HepG2 (cell line): ENCODE results near the gene MATK. TPM values are rescaled to one million over a fixed set of nuclear protein-coding genes. Genes with fewer than 3 reads are reported as not detected.

Experiments used
- ATAC-seq: fragments of 200-7000 bp; cut with Tn5 transposase; 3 replicates; pipeline ENCODE4 v1.9.1; 2020; ENCODE audit warnings: mild to moderate bottlenecking, moderate library complexity
- BruUV-seq: library from RNA; stranded (reverse); fragments of 400-500 nt; replicated peaks from 2 replicates; lab custom pipeline; 2021; lab: Mats Ljungman, UMichigan
- CTCF ChIA-PET: fragments of 300-600 bp; formaldehyde crosslinking; extraction: SDS; loops from one replicate; lab custom pipeline; 2021; ENCODE audit warnings: low total read pairs, inconsistent platforms, low intra/inter-chr PET ratio; lab: Yijun Ruan, JAX
- POLR2A ChIA-PET: fragments of 350-600 bp; sonication (Branson Sonifier 250); formaldehyde crosslinking; loops from one replicate; lab custom pipeline; 2020; ENCODE audit warnings: antibody characterized with exemption, inconsistent platforms; lab: Yijun Ruan, JAX
- DNase-seq: peaks from one replicate; pipeline ENCODE4 v3.0.0-alpha.2; 2015; ENCODE audit warnings: low spot score
- FAIRE-seq: peaks from 3 replicates; lab custom pipeline; 2011; peaks lifted over from hg19 to GRCh38; lab: Jason Lieb, UNC
- H2AFZ ChIP-seq: one replicate; pipeline ENCODE4 v1.6.1; 2011; ENCODE audit warnings: low read length, inconsistent platforms
- H3K27ac ChIP-seq: fragments of 300-600 bp; 3 replicates; pipeline ENCODE4 v1.8.0; 2011; ENCODE audit warnings: mixed run types, mild to moderate bottlenecking, mixed read lengths, low read length, inconsistent platforms; ENCODE audit not compliant: insufficient read depth; ENCODE audit errors: extremely low read length
- H3K27me3 ChIP-seq, 2 experiments: fragments of 200-600 bp in 1 of 2; 2 replicates in 1 of 2; 3 replicates in 1 of 2; pipeline versions ENCODE4 v1.6.0 to v1.8.0; 2011; ENCODE audit warnings: low read length in 2 of 2, mild to moderate bottlenecking in 2 of 2, moderate library complexity in 2 of 2, inconsistent platforms in 1 of 2; ENCODE audit not compliant: insufficient read depth in 2 of 2, control insufficient read depth in 1 of 2
- H3K36me3 ChIP-seq, 2 experiments: fragments of 200-600 bp in 1 of 2; replicated peaks in 1 of 2; 2 replicates in 1 of 2; 3 replicates in 1 of 2; pipeline versions ENCODE4 v1.5.1 to v1.8.0; 2011; ENCODE audit warnings: low read length in 2 of 2, inconsistent platforms in 1 of 2; ENCODE audit not compliant: insufficient read depth in 2 of 2, control insufficient read depth in 1 of 2
- H3K4me1 ChIP-seq: 2 replicates; pipeline ENCODE4 v1.5.1; 2012; ENCODE audit warnings: low read length, inconsistent platforms; ENCODE audit not compliant: insufficient read depth
- H3K4me2 ChIP-seq: 2 replicates; pipeline ENCODE4 v1.6.0; 2011; ENCODE audit warnings: low read depth, low read length, inconsistent platforms
- H3K4me3 ChIP-seq, 3 experiments: fragments of 200-600 bp in 1 of 3; sonication (generic), shearing (Covaris generic) in 1 of 3; replicated peaks in 1 of 3; 2 replicates each; pipeline ENCODE4 v1.5.1; 2011 to 2016; ENCODE audit warnings: low read length in 3 of 3, inconsistent platforms in 2 of 3, low read depth in 2 of 3, mild to moderate bottlenecking in 2 of 3, control low read depth in 1 of 3, mixed read lengths in 1 of 3; ENCODE audit not compliant: insufficient read depth in 1 of 3
- H3K79me2 ChIP-seq: one replicate; pipeline ENCODE4 v1.6.1; 2011; ENCODE audit warnings: low read length, inconsistent platforms; ENCODE audit not compliant: insufficient read depth
- H3K9ac ChIP-seq: 2 replicates; pipeline ENCODE4 v1.6.0; 2011; ENCODE audit warnings: mild to moderate bottlenecking, low read depth, low read length, inconsistent platforms; ENCODE audit not compliant: insufficient read depth
- H3K9me3 ChIP-seq: 2 replicates; pipeline ENCODE4 v1.5.1; 2012; ENCODE audit warnings: mild to moderate bottlenecking, low read length
- H4K20me1 ChIP-seq: 2 replicates; pipeline ENCODE4 v1.6.0; 2011; ENCODE audit warnings: inconsistent platforms, mild to moderate bottlenecking, low read length, moderate library complexity; ENCODE audit not compliant: insufficient read depth
- RARG ChIP-seq: sonication (generic); formaldehyde crosslinking; IDR thresholded peaks from 2 replicates; pipeline ENCODE4 v1.4.0; 2020; ENCODE audit warnings: low read depth, mild to moderate bottlenecking, missing genetic modification reagents
- REL ChIP-seq: sonication (generic); formaldehyde crosslinking; conservative IDR thresholded peaks from 2 replicates; pipeline ENCODE4 v1.8.0; 2022; ENCODE audit warnings: mild to moderate bottlenecking, missing genetic modification reagents, moderate library complexity
- TFDP2 ChIP-seq: sonication (generic); formaldehyde crosslinking; IDR thresholded peaks from 2 replicates; pipeline ENCODE4 v1.4.0; 2020; ENCODE audit warnings: missing genetic modification reagents
- TFE3 ChIP-seq: IDR thresholded peaks from 2 replicates; pipeline ENCODE4 v1.6.1; 2016
- ZBTB4 ChIP-seq: sonication (generic); formaldehyde crosslinking; IDR thresholded peaks from 2 replicates; pipeline ENCODE4 v1.4.0; 2020; ENCODE audit warnings: missing genetic modification reagents, mild to moderate bottlenecking, borderline replicate concordance
- ZNF382 ChIP-seq: sonication (generic); formaldehyde crosslinking; IDR thresholded peaks from 2 replicates; pipeline ENCODE4 v1.5.0; 2020; ENCODE audit warnings: missing genetic modification reagents, mild to moderate bottlenecking, borderline replicate concordance
- ZNF687 ChIP-seq: sonication (generic); formaldehyde crosslinking; IDR thresholded peaks from 2 replicates; pipeline ENCODE4 v1.5.1; 2020; ENCODE audit warnings: mild to moderate bottlenecking, missing genetic modification reagents, moderate library complexity
- ZNF770 ChIP-seq: sonication (generic); formaldehyde crosslinking; IDR thresholded peaks from 2 replicates; pipeline ENCODE4 v1.5.0; 2020; ENCODE audit warnings: mild to moderate bottlenecking, missing genetic modification reagents
- ZUFSP ChIP-seq: sonication (generic); formaldehyde crosslinking; IDR thresholded peaks from 2 replicates; pipeline ENCODE4 v1.9.0; 2021; ENCODE audit warnings: missing genetic modification reagents, mild to moderate bottlenecking, borderline replicate concordance
- WGBS: methylation state at CpG from one replicate; pipeline ENCODE4 v1.1.6; 2017; ENCODE audit warnings: low lambda C conversion rate; 5-methylcytosine and 5-hydroxymethylcytosine counted together
- in situ Hi-C: cut with HindIII; loops from 2 replicates; pipeline ENCODE4 v1.10.0; 2017; ENCODE audit warnings: low pct_unique_long_range_greater_than_20kb; ENCODE audit not compliant: extremely low pct_ligation_motif_present
- intact Hi-C: fragments of 100-400 bp; cut with micrococcal nuclease; formaldehyde crosslinking; loops from one replicate; pipeline ENCODE4 v1.10.0; 2022; ENCODE audit not compliant: unreplicated experiment
- polyA plus RNA-seq, 8 experiments: library from polyadenylated mRNA; depleted of rRNA in 3 of 8; stranded (reverse) in 7 of 8; unstranded in 1 of 8; fragments of >200 nt; fragmentation: Illumina TruSeq in 4 of 8; extraction: Trizol in 4 of 8; gene quantifications; 2 replicates each; pipeline versions ENCODE4 v1.2.1 to v1.2.3, GENCODE V29; 2011 to 2016; ENCODE audit warnings: low read depth in 4 of 8, missing spikeins in 1 of 8, mixed read lengths in 1 of 8; ENCODE audit not compliant: insufficient read depth in 1 of 8
- total RNA-seq, 5 experiments: library from RNA; depleted of rRNA; stranded (reverse); fragments of >200 nt; fragmentation: Illumina TruSeq; extraction: Trizol; gene quantifications; 2 replicates each; pipeline ENCODE4 v1.2.3, GENCODE V29; 2016; ENCODE audit warnings: low read depth in 1 of 5

MATK gene
- total and polyA plus RNA-seq, 2 of the 13 experiments (the other 11 are each of a cell fraction or from before 2014, with no cell fraction given), result 0.09 TPM; not detected in 1

- no peaks in the 10 kb centered on the region for H4K20me1 ChIP-seq
- intact Hi-C loops, result no loop called here
- BruUV-seq, result no TSS peak
- TF ChIP-seq ZBTB4 (CRISPR knock-in tag), result no peak
- TF ChIP-seq ZUFSP (CRISPR knock-in tag), result no peak
- TF ChIP-seq ZNF382 (CRISPR knock-in tag), result no peak
- no peak for TF ChIP-seq RARG (CRISPR knock-in tag)
- no peak for TF ChIP-seq ZNF770 (CRISPR knock-in tag)
- TF ChIP-seq TFE3 (CRISPR knock-in tag), result no peak
- no peak for TF ChIP-seq REL
- no peak for TF ChIP-seq ZNF687
- no peak for TF ChIP-seq TFDP2
These were observed 14.8 kb upstream of the MATK start for GRCh38 chr19:3800996-3801395.

More at GRCh38 chr19:3800996-3801395, 14.8 kb upstream of the MATK start:
- Histone ChIP-seq H3K27me3 (peaks cover 4 to 36% of the 10 kb centered on the region in 2 experiments), H3K79me2 (no peaks in the 10 kb centered on the region), H3K4me2 (no peak overlapping the region), H3K9me3 (no peaks in the 10 kb centered on the region), H3K4me3 (no peak overlapping the region), H2AFZ (no peak overlapping the region), H3K27ac (no peak overlapping the region), H3K9ac (no peak overlapping the region), H3K36me3 (no peaks in the 10 kb centered on the region), H3K4me1 (no peaks in the 10 kb centered on the region)
- no peak for FAIRE-seq
- CTCF ChIA-PET, result no interaction called here
- no peak for ATAC-seq
- in situ Hi-C loops, result no loop called here
- WGBS, result 64% methylated on average over 17 of the region's 21 CpGs
- DNase-seq, result no peak
- POLR2A ChIA-PET, result no interaction called here
